CD4-positive, alpha-beta T cell treated with Interleukin-12 subunit alpha and Interleukin-12 subunit beta, for 1 hour (primary cell): ENCODE measurements around the gene CA10.

ENCODE experiments used
- DNase-seq: peaks from one replicate; pipeline ENCODE4 v3.0.0-alpha.2; 2020

The CA10 gene

DNA sequence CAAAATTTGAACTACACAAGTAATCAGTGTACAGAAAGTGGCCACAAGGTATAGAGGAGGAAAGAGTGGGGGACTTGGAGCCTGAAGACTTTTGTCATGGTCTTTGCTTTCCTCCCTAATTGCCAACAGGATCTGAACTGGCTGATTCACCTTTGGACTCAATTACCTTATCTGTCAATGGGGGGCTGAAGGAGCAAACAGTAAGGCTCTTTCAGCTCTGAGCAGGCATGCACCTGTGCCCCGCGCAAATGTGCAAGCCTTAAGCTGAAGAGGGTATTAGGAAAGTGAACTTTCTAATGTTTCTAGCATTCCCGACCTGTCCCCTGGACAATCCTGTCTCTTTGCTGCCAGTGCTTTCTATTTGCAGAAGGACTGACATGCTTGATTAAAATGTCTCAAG, 302.7 kb downstream of the CA10 start:
- no peak for DNase-seq

DNA sequence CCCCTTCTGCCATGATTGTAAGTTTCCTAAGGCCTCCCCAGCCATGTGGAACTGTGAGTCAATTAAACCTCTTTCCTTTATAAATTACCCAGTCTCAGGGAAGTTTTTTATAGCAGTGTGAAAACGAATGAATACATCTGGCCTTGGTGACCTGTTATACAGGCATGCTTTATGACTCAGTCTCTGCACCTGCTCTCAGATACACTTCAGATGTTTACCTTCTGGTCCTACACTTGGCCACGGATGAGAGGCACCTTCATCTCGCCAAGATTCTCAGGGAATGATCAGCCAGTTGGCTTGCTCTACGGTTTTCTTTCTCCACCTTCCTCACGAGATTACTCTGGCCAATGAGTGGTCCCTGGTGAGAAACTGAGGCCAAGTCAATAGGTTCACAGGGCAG, 304.7 kb downstream of the CA10 start:
- DNase-seq = no peak

DNA sequence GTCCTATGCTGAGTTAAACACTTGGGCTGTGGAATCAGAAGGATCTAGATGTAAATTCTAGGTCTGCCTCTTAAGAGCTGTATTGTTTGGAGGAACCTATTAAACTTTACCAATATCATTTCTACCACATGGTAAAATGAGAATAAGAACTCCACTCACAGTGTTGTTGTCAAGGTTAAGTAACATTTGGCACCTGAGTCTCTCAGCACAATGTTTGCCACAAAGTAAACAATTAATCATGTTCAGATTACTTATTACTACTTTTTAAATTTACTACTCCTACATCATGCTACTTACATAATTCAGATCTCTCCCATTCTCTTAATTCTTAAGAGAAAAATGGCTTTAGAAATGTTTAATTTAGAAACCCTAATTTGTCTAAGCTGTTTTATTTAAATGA, 305.9 kb downstream of the CA10 start:
- DNase-seq = no peak

DNA sequence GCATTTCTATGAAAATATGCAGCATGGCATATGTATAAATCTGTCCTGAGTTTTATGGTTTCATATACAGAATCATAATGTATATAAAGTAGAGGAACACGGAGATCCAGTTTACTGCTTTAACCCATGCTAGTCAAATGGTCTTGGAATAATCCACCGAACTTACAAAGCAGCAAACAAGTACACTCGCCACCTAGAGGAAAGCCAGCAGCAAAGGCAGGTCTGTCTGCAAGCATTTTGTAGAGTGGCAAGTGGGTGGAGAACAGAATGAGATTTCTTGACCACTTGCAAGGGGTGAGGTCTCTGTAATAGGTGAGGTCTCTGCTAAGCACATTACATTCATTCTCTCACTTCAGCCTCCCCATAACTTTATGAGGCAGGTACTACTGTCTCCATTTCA, 308.3 kb downstream of the CA10 start:
- no peak for DNase-seq

DNA sequence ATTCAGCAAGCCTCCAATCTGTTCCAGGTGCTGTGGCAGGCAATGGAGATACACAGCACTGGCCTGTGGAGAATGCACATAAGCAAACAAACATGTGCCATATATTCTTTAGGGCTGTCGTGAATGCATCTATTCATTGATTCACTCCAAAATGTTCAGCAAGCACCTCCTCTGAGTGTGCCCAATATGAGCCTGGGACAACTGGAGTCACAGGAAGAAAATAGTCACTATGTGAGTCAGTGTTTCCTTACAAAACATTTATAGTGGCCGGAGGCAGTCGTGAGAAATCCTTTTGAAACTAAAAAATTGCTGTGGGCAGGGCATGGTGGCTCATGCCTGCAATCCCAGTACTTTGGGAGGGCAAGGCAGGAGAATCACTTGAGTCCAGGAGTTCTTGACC, 310.1 kb downstream of the CA10 start:
- DNase-seq = no peak

DNA sequence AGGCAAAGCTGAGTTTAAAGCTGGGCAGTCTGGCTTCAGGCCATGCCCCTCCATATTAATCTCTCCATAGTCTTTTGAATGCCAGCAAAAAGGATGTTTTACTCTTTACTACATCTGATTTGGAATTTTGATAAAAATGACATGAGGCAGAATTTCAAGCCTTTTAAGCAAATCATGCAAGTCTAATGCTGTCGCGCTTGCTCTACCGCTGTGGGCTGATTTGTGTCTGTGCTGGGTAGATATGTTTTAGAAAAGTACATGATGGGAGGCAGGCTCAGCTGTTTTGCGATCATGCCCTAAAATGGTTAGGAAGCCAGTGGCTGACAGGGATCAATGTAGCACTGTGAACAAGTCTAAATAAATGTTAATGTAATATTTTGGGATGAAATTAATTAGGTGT, 311.9 kb downstream of the CA10 start:
- DNase-seq = no peak

DNA sequence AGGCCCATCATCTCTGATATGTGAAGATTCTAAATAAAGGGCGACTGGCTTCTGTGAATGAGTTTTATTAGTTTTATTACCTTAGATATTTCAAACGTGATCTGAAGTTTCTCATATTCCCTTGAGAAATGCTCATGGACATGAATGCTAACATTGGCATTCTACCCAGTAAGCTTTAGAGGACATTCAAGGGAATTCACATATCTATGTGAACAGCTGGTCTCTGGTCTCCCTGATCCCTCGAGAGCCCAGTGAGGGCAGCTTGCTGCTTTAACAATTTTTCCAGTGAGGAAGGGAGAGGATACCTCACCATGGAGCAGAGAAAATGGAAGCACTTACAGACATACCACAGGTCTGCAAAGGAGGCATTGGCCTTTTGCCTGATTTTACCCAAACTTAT, 312.7 kb downstream of the CA10 start:
- DNase-seq = no peak

DNA sequence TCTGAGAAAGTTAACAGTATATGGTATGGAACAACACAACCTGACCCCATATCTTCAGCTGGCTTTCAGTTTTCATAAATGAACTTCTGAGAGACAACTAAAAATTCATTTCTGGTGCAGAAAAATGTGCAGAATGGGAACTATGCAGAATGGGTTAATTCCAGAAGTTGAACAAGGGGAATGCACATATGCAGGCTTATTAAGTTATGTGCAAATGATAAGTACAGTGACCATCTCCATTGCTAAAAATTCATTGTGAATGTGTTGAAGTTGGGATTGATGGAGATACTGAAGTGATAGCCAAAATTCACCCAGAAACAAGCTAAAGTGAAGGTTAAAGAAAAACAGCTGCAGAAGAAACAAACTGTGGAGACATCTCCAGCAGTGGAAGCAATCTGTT, 315.8 kb downstream of the CA10 start:
- DNase-seq = no peak

DNA sequence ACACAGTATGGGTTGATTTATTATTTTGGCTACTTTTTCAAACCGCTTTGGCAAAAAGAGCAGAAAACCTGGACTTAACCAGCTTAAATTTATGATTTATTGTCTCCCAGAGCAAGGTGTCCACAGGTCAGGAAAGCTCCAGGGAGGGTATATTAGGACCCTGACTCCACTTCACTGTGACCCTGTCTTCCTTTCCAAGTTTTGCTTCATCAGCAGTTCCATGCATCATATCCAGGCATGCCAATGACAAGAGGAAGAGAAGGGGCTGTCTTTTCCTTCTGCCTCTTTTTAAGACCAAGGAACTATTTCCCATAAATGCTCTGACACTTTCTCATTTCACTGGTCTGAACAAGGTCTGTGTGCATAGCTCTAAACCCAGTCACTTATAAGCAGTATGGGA, 316.8 kb downstream of the CA10 start:
- no peak for DNase-seq

DNA sequence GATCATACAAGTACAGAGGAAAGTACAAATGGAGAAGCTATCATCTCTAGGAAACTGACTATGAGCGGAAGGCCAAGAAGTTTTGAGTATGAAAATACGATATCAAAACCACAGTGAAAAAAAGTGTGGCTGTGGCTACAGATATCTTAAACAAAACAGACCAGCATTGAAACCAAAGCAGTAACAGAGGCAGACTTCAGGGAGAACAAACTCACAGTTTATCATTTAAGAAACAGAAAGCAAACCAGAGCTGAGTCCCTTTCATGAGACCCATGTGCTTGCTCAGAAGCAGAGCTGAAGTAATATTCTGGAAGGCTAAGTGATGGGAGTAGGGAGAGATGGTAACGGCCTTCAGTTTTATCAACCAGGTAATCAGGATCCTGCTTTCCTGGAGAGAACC, 317.8 kb downstream of the CA10 start:
- DNase-seq = no peak

DNA sequence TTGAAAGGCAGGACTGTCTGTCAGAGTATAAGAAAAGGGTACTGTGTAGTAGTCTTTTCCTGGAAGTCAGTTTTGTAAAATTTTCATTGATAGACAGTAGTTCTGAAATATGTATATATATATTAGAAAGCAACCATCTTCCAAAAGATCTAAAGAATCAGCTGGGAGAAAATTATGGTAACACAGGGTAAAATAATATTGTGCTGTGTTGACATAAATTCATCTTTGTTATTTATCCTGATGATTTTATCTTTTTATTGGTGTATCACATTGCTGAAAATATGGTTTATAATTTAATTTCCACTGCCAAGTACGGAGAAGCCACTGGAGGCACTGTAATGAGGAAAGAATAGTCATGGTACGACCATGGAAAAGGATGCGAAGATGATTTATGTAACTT, 324.9 kb downstream of the CA10 start:
- DNase-seq = no peak

DNA sequence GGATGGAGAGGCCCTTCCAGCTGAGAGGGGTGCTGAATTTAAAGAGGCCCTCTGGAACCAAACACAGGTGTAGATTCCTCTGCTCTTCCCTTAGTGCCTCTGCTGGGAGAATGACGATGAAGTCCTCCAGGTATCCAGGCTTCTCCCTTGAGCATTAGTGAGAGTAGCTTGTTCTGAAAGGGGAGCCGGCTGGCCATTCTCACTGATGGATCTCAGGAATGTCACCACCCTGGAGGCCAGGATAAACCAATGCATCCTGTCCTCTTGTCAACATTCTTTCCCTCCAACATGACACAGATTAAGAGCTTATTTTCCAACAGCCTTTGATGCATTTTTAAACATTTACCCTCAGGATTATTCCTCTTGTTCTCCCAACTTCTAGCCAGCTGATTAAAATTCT, 325.5 kb downstream of the CA10 start:
- DNase-seq = no peak

DNA sequence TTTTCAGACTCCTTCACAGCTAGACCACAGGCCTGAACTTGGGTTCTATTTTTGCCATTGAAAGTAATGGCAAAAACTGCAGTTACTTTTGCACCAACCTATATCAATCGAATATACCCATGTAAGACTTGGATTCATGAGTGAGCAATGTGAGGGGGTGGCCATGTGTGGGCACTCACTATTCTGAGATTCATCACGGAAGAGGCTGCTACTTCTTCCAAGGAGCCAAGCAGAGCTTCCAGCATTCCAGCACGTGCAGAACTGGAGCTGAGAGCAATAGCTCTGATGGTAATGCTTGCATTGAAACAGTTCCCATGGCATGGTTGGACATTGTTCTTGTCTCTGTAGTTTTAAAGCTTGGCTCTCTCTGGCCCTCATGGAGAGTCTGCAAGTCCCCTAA, 327.6 kb downstream of the CA10 start:
- no peak for DNase-seq

DNA sequence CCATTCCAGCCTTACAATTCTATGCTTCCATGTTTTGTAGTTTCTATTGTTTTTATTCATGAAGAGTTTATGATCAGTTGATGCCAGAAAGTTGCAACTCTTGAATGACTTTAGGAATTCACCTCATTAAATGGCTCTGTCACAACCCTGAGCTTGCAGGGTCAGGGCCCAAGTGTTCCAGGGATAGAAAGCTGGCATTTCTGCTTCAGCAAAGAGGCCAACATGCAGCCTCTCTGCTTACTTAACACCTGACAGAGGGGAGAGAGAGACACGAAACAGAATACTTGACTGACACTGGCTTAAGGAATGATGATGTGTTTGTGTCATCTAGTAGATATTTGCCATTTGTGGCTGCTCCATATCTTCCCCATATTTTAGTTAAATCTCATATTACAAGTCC, 328.1 kb downstream of the CA10 start:
- no peak for DNase-seq

DNA sequence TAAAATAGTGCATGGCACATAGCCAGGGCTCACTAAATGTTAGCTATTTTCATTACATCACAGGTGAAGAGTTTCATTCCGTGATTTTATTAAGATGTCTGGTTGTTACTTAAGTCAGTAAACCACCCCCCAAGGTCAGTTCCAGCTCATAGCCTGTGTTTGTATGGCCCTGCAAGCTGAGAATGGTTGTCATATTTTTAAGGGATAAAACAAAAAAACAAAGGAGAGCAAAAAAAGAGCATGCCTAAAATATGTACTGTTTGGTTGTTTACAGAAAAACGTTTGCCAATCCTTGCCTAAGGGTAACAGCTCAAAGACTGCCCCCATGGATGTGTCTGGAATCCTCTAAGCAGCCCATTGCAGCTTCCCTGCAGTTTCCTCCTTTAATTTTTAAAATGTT, 329.6 kb downstream of the CA10 start:
- DNase-seq = no peak

DNA sequence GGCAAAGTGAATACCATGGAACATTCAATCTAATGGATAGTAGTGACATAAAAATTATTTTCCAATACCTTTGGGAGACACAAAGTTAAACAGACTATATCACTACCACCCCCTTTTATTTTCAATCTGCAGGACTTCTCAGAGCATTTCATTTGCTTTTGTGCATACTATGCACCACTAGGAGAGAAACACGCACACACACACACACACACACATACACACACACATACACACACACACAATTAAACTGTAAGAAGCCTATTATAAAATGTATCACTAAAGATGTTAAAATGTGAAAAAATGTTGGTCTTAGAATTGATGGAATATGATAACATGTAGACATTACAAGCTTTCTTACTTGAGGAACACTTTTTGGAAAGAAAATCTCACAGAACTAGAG, 331.4 kb downstream of the CA10 start:
- no peak for DNase-seq

DNA sequence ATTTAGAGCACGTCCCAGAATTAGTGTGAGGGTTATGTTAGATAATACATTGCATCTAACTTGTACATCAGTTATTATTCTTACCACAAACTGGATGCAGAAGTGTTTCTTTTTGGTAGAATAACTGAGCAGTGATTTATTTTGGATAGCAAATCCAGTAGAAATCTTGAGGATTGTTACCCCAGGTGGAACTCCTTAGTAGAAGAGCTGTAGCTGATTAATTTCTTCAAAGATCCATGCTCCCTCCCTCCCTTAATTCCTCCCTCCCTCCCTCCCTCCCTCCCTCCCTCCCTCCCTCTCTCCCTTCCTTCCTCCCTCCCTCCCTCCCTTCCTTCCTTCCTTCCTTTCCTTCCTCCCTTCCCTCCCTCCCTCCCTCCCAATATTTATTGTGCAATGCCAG, 337.7 kb downstream of the CA10 start:
- no peak for DNase-seq

DNA sequence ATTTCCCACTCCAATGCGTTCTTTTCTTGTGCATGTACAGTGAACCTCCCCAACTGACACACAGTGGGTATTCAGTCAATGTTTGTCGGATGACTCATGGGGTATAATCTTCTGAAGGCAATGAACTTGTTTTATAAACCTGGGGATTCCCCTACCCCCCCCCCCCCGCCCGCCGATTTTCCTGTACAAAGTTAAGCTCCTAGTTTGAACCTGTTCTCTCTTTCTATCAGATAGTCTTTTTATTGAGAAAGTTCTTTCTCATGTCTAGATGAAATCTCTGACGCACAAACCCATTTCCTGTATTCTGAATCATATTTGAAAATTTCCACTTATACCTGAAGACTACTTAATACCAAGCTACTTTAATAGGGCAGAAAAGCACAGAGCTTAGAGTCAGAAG, 338.3 kb downstream of the CA10 start:
- no peak for DNase-seq

DNA sequence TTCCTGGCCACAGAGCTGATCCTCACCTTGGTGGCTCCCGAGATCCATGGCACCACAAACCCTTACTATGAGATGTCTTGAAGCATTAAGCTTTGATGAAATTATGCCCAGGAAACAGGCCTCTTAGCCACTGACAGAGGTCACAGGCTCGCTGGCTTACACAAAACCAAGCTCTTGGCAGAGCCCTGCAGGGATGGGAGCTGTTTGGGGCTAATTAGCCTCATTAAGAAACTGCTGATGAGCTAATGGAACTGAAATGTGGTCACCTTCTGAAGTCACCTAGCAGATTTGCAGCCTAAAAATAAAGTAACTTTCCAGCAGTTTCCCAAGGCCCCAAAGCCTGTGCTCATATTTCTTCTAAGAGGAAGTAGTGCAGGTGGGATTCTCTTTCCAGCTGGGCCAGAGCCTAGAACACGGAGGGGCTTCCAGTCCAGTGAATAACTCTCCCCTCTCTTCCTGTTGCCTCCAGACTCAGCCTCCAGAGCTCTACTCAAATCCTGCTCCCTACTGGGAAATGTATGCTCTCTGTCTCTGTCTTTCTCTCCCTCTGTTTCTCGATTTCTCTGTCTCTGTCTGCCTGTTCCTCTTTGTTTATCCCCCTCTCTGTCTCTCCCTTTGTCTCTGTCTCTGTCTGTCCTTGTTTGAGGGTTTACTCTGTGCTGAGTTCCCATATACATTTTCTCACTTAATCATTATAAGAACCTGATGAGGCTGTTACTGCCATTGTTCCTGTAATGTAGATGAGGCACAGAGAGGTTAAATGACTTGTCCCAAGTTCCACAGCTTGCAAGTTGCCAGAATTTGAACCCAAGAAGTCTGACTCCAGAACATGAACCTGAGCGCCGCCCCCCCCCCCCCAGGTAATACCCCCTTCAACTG, 338.9 kb downstream of the CA10 start:
- no peak for DNase-seq

DNA sequence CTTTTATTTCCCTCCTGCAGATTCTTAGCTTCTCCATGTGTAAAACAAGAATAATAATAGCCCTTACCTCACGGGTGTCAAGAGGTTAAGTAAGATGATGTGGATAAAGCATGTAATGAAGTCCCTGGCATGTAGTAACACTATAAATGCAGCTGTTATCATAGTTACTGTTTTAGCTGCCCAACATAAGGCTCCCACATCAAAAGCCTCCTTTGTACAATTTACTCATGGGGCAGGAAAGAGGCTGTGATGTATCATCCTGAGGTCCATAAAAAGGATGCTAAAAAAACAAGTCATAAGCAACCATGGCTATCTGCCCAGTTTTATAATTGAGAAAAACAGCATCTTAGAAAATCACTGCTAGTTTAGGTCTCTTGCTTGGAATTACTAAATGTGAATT, 339.7 kb downstream of the CA10 start:
- no peak for DNase-seq

DNA sequence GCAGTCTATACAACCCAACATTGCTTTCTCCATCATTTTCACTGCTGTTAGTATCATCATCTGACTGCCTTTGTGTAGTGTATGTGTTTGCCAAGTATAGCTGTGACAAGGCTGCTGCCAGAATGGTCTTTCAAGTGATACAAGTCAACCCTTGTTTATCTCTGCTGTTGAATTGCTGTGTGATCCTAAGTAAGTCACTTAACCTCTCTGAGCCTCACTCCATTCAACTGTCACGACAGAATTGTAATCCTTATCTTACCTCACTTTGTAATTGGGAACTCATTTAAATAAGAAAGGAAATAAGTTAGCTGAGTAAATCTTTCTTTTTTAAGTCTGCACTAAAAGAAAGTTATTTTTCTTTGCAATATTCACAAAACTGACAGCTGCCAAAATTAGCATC, 340.6 kb downstream of the CA10 start:
- no peak for DNase-seq

DNA sequence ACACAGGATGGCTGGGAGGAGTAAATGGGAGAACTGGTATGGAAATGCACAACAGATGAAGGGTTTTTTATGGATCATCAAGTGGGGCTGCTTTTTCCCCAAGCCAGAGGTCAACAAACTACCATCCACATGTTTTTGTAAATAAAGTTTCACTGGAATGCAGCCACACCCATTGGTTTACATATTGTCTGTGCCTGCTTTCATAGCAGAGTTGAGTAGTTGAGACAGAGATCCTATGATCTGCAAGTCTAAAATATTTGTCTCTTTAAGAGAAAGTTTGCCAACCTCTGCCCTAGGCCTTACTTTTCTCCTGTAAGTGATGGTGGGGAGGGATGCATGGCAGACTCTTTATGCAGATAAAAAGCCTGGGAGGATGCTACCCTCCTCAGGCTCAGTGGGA, 341.4 kb downstream of the CA10 start:
- no peak for DNase-seq

DNA sequence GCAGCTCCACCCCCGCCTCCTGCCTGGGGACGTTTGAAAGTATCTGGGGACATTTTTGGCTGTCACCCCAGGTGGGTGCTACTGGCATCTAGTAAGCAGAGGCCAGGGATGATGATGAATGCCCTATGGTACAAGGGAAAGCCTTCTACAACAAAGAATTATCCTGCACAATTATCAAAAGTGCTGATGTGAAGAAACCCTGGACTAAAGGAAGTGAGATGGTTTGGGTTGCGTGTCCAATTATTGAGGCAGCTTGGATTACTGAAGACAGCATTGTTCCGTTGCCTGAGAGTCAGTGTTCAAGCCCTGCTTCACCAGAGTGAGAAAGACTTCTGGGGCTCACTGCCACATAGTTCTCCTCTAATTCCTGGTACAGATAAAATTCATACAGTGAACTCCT, 343.4 kb downstream of the CA10 start:
- DNase-seq = no peak

DNA sequence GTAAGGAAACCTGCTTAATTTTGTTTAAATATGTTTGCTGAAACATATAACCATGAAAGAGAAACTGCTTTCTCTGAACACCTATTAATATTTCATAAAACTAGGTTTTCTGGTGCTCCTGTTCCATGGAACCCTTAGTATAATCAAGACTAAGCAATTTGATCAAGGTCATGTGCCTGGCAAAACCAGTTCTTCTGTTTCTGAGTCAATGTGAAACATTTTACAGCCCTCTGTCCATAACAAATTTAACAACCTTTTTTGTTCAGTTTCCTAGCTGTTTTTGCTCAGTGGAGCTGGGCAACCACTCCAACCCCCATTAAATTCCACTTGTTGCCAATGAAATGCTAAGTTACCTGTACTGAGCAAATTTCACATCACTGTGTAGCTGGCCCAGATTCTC, 344.0 kb downstream of the CA10 start:
- DNase-seq = no peak

DNA sequence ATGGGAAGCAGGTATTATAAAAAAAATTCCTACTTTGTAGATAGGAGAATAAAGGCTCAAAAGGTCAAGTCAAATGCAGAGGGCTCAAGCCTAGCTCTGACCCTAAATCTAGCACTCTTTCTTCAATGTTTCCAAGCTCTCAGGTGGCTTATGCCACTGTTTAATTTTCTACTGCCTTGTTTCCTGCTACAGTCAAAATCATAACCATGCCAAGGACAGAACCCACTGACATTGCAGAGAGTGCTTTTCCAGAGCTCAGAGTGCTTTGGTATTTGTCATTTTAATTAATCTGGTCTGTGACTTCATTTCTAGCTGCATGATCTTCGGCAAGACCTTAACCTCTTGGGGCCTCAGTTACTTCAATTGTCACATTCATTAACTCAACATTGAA, 344.7 kb downstream of the CA10 start:
- no peak for DNase-seq
